ENCODE measurements around the gene CXCR3.
"Not testable (repeated sequence)": the region's sequence is repeated elsewhere in the genome, so short reads cannot be mapped to it uniquely, and the experiment has no call there.

- TF ChIP-seq CTCF, POLR2A (IDR thresholded peaks at IDR 0.05): not testable (repeated sequence)
These were observed 25.1 kb downstream of the CXCR3 start for GRCh38 chrX:71593210-71593609.

All from thyroid gland (tissue), 4 donors.